CD4-positive, alpha-beta T cell treated with Interleukin-10 for 1 hour (primary cell): ENCODE measurements around the gene TBX5.

Experiments used
- DNase-seq: peaks from one replicate; pipeline ENCODE4 v3.0.0-alpha.2; 2020

Gene TBX5

GRCh38 chr12:114430306-114430705, 24.4 kb upstream of the TBX5 start:
- no peak for DNase-seq

DNA sequence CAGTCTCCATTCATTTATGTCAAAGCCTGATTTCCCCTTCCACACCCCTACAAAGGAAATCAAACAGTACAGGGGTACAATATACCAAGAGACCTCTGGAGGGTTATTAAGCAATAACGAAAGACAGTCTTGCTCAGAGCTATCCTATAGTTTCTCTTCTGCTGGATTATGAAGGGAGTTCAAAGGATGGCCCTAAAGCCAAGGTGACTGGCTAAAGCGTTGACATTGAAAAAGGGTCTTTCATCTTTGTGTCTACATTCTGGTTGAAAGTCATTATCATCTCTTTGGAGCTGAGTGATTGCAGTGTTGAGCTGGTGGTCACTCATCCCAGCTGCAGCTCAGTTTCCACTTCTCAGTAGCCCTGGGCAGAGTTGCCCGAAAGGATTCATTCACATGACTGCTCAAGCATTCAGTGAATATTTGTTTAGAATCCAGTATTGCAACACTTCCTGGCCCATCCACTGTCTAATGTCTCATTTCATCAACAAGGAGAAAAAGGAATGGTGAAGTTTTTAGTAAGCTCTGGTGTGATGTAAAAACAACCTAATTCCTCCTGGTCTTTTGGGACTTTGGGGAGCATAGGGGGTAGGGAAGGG, 19.2 kb upstream of the TBX5 start:
- DNase-seq, result no peak

- DNase-seq, result no peak
Observed at GRCh38 chr12:114420944-114421335, 15.0 kb upstream of the TBX5 start.

GRCh38 chr12:114420182-114420943, 14.4 kb upstream of the TBX5 start:
- no peak for DNase-seq

DNA sequence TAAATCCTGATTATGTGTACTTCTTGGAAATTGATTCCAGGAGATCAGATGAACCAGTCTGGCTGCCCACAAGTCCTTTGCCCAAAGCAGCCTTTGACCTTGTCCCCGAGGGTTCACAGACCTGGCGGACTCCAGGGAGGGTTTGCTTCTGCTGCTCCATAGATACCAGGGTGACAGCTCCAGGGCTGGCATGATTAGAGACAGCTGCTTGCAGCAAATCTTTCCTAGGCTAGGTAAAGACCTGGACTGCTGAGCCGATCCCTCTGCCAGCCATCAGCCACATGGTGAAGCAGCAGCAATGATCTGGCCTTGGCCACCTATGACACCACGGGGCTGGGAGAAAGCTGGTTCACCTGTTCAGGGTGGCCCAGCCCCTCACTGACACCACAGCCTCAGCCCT, 10.1 kb upstream of the TBX5 start:
- DNase-seq, result no peak

- DNase-seq, result no peak
Observed at GRCh38 chr12:114415525-114415868, 9.6 kb upstream of the TBX5 start.

- no peak for DNase-seq
Observed at GRCh38 chr12:114414866-114415524, 9.1 kb upstream of the TBX5 start.

- no peak for DNase-seq
Observed at GRCh38 chr12:114414031-114414865, 8.3 kb upstream of the TBX5 start.

DNA sequence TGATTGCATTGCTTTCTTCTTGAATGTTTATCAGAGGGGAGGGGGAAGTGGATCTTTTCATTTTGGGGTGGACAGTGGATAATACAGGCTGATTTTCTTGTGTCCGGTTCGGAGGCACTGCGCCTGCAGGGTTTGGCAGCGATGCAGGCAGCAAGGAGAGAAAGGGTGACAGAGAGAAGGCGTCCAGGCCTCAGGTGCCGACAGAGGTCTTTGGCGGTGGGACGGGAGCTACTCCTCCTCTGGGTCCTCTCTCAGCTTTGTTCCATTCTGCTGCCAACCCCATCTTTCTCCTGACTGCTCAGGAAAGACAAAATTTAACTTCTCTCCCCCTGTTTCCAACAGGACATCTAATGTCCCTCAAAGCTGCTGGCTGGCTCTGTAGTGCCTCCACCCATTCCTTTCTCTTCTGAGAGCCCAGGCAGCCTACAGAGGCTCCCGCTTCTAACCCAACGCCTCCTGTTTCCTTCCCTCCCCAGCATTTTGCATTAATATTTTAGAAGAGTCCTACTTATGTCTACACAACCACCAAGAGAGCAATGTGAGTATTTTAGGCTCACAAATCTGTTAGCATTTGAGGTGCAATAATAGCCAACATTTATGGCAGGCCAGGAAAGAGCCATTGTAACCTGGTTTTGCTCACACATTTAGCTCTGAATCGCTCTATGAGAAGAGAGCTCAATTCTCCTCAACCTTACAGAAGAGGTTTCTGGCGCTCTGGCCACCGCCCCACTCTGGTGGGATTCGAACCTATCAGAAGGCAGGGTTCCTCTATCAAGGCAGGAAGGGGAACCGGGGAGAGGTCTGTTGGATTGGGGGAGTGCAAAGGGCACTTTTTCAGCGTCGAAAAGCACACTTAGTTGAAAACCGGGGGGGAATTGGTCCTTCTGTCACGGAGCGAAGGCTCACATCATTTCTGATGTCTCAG, 7.1 kb upstream of the TBX5 start:
- DNase-seq, result no peak

DNA sequence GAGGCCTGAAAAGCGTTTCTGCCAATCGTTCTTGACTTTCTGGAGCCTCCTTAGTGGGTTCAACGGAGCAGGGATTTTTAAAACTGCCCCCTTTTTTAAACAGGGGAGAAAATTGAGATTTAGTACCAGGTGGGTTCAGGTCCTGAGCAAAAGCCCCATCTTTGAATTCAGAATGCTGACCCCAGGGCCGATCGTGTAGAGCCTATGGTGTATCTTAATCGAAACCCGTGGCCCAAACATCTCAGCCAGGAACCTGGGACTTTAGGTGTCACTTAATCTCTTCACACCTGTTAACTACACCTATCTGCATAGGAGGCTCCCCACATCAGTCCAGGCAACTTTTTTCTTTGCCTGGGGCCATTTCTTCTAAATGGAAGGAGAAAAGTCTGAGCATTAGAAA, 6.4 kb upstream of the TBX5 start:
- no peak for DNase-seq

DNA sequence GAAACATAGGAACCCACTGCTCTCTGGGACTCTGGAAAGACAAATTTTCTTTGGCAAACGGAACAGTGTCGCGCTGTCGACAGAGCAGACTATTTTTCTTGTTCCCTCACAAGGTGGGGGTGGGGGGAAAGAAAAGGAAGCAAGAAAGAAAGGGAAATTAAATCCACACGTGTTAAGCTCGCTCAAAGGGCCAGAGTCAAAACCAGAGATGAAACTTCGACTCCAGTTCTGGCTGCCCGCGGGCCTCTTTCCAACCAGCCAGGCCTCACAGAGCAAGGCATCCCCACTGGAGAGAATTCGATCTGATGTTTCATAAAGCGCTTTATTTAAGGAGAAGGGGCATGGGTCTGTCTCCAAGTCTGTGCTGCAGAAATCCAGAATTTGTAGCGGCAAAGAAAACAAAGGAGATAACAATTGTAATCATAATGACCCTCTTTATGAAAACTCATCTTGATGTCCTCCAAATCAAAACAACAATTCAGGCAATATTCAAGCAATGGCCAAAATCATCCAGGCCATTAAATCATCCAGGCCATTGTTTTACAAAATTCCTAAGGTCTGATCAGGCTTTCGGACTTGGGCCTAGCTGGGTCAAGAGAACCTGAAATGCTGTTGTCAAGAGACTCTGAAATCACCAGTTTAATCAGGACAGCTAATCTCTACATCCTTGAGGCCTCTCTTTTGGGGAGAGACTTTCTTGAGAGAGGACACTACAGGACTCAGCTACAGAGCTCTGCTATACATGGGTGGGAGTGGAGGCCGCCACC, 5.3 kb upstream of the TBX5 start:
- no peak for DNase-seq

DNA sequence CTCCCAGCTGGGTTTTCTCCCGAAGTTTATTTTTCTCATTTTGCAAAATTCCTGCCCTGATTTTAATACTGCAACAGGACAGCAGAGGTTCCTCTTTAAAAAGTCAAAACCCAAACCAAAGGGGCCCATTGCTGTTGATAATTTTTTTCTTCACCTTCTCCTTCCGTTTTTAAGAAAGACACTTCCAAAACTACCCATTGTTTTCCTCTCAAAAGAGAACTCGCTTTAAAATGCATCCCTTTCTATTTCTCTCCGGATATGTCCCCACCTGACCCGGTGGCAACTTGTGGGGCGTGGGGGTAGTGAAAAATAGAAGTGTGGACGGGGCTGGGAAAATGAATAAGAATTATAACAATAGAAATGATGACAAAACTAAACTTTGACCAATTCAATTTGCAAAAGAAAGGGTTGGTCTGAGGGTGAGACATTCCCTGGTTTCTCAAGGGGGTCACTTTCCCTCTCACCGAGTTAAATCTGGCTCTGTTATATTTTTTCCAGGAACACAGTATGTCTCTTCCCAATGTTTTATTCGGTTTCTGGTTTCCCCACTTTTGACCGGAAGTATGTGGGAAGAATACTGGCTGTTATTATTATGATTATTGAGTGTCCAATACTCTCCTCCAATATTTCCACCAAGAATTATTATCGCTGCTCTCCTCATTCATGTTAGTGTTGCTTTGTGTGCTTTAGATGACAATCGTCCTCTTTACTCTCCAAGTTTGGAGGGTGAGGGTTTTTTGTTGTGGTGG, 4.1 kb upstream of the TBX5 start:
- no peak for DNase-seq

- DNase-seq, result no peak
Observed at GRCh38 chr12:114408886-114409851, 3.2 kb upstream of the TBX5 start.

GRCh38 chr12:114408471-114408885, 2.5 kb upstream of the TBX5 start:
- DNase-seq, result no peak

GRCh38 chr12:114407842-114408411, 2.0 kb upstream of the TBX5 start:
- no peak for DNase-seq

DNA sequence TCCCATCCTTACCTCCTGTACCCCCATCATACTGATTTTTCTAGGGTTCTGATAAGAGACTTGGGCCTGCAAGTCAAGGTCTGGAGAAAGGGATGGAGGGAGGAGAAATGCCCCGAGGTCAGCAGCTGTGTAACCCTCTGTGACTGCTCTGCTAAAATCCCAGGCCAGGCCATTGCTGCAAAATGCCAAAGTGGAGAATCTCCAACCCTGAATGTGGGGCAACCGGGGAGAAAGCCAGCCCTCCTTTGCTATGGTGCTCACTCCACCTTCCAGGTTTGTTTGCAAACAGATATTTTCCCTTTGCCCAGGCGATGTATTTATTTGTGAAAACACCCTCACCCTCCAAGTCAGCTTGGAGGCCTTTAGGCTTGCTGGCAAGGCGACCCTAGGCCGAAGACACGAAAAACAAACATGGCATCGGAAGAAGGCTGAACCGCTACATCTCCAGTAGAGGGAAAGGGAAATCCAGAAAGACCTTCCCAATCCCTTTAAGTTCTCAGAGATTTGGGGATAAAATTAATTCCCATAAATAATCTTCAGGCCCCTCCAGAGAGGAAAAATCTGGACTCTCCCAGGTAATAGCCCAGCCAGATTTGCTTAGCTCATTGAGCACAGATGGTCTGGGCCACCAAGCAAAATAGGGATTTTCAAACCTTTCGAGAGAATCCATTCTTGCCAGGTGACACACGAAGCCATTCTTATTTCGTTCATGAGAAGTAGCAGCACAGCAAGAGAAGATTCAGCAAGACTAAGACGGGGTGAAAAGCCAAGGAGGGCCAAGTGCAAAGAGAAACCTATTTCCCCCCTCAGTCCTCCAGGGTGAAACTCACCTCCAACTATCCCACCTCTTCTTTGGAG, 1.3 kb upstream of the TBX5 start:
- DNase-seq, result no peak

DNA sequence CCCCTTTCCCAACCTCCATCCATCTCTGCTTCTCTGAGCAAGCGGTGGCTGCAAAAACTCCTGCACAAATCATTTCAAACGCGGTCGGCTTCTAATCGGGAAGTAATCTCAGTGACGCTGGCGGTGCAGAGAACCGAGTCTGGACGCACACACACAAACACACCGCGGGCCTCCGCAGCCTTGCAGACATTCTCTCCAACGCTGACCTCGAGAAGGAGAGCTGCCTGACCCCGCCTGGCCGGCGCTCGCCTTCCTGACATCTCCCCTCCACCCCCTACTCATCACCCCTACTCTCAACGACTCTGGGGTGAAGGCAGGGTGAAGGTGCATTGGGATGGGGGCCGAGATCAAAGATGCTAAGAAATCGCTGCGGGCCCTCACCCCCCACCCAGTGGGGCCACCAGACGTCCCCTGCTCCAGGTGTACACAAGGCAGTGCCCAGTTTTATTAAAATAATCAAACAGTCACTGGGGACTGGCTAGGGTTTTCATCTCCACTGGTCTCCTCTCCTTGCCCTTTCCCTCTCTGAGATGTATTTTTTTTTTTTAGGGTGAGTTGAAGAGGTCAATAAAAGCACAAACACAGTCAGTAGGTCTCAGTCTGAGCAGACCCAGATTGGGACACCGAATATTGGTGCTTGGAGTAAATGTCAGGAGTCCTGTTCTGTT, 506 bp upstream of the TBX5 start:
- DNase-seq, result no peak
